Naive thymus-derived CD4-positive, alpha-beta T cell (primary cell): ENCODE measurements around the gene ANKRD23. TPM values are rescaled to one million over a fixed set of nuclear protein-coding genes. Genes with fewer than 3 reads are reported as not detected.
A peak's percentile ranks its signal among the peaks of the same experiment; 100 is the strongest.
"Not testable (repeated sequence)": the region's sequence is repeated elsewhere in the genome, so short reads cannot be mapped to it uniquely, and the experiment has no call there.

ENCODE experiments used
- ATAC-seq: fragments of 150-1000 bp; cut with Tn5 transposase; 2 replicates; pipeline ENCODE4 v1.10.0; 2021; ENCODE audit warnings: mild to moderate bottlenecking, moderate library complexity
- CTCF ChIA-PET: fragments of 350-600 bp; sonication (Branson Sonifier 250); formaldehyde crosslinking; loops from one replicate; lab custom pipeline; 2021; ENCODE audit warnings: antibody characterized with exemption; lab: Charles Lee
- POLR2A ChIA-PET: fragments of 350-600 bp; sonication (Branson Sonifier 250); formaldehyde crosslinking; loops from one replicate; lab custom pipeline; 2021; ENCODE audit warnings: antibody characterized with exemption, inconsistent platforms; lab: Charles Lee
- DNase-seq, 9 donors: peaks; one replicate each; pipeline versions ENCODE4 v3.0.0 to v3.0.0-alpha.2; 2020 to 2022; ENCODE audit warnings: mixed read lengths in 1 of 9
- H3K27ac ChIP-seq: one replicate; pipeline ENCODE4 v1.7.0; 2013; ENCODE audit warnings: mild to moderate bottlenecking, low read depth, low read length, moderate library complexity
- H3K27me3 ChIP-seq, 2 donors: one replicate each; pipeline ENCODE4 v1.7.0; 2013; ENCODE audit warnings: low read length in 2 of 2, mild to moderate bottlenecking in 2 of 2, moderate library complexity in 2 of 2; ENCODE audit not compliant: control insufficient read depth in 2 of 2, insufficient read depth in 2 of 2
- H3K36me3 ChIP-seq, 3 experiments: 1 replicate in 2 of 3; 2 replicates in 1 of 3; pipeline ENCODE4 v1.7.0; 2013; ENCODE audit warnings: low read length in 3 of 3, mild to moderate bottlenecking in 3 of 3, moderate library complexity in 1 of 3; ENCODE audit not compliant: insufficient read depth in 3 of 3, control insufficient read depth in 2 of 3
- H3K4me1 ChIP-seq, 2 donors: one replicate each; pipeline ENCODE4 v1.7.0; 2013; ENCODE audit warnings: low read length in 2 of 2, mild to moderate bottlenecking in 2 of 2, moderate library complexity in 1 of 2; ENCODE audit not compliant: control insufficient read depth in 2 of 2, insufficient read depth in 2 of 2
- H3K4me3 ChIP-seq: 2 replicates; pipeline ENCODE4 v1.7.0; 2013; ENCODE audit warnings: mild to moderate bottlenecking, low read length
- H3K9me3 ChIP-seq, 3 experiments: 1 replicate in 2 of 3; 2 replicates in 1 of 3; pipeline ENCODE4 v1.7.0; 2013; ENCODE audit warnings: low read length in 3 of 3; ENCODE audit not compliant: control insufficient read depth in 2 of 3
- H3K27ac Mint-ChIP-seq, 9 donors: one replicate each; pipeline ENCODE4 v1.8.0; 2020 to 2022; ENCODE audit warnings: mixed read lengths in 9 of 9, mild to moderate bottlenecking in 8 of 9, moderate library complexity in 5 of 9, inconsistent platforms in 2 of 9
- H3K27me3 Mint-ChIP-seq, 5 donors: one replicate each; pipeline ENCODE4 v1.8.0; 2021 to 2022; ENCODE audit warnings: mixed read lengths in 5 of 5, mild to moderate bottlenecking in 1 of 5
- H3K36me3 Mint-ChIP-seq, 5 donors: one replicate each; pipeline ENCODE4 v1.8.0; 2020 to 2022; ENCODE audit warnings: mixed read lengths in 5 of 5, mild to moderate bottlenecking in 3 of 5, inconsistent platforms in 1 of 5
- H3K4me1 Mint-ChIP-seq, 7 donors: one replicate each; pipeline ENCODE4 v1.8.0; 2020 to 2022; ENCODE audit warnings: mixed read lengths in 7 of 7, mild to moderate bottlenecking in 3 of 7, inconsistent platforms in 1 of 7
- H3K4me3 Mint-ChIP-seq, 10 donors: one replicate each; pipeline ENCODE4 v1.8.0; 2020 to 2022; ENCODE audit warnings: mild to moderate bottlenecking in 10 of 10, mixed read lengths in 10 of 10, moderate library complexity in 6 of 10, inconsistent platforms in 2 of 10
- H3K9me3 Mint-ChIP-seq, 11 donors: one replicate each; pipeline ENCODE4 v1.8.0; 2020 to 2022; ENCODE audit warnings: mixed read lengths in 11 of 11, mild to moderate bottlenecking in 4 of 11, inconsistent platforms in 1 of 11, moderate library complexity in 1 of 11
- intact Hi-C, 2 donors: fragments of 100-400 bp; cut with micrococcal nuclease; formaldehyde crosslinking; loops; one replicate each; pipeline ENCODE4 v1.15.1; 2023
- polyA plus RNA-seq, 2 donors: library from polyadenylated mRNA; unstranded; fragments of 300-500 nt; fragmentation: Illumina TruSeq; gene quantifications; one replicate each; pipeline ENCODE4 v1.2.3, GENCODE V29; 2021
- total RNA-seq, 6 experiments: library from RNA in 5 of 6; stranded (reverse) in 5 of 6; gene quantifications; 1 replicate in 5 of 6; 2 replicates in 1 of 6; pipeline ENCODE4 v1.2.3 and lab custom pipeline; 2021 to 2026

ANKRD23 gene
- total and polyA plus RNA-seq, 7 experiments from 2014 or later = 0.64 to 19.8 (median 11.7) TPM

- ChIA-PET CTCF (interaction anchor here (1.2 kb wide), 1 partner anchor 8 kb away, joined by 6 read pairs; the partner anchor contains the start of gene ANKRD39), POLR2A (interaction anchor here (1.4 to 15.0 kb wide), 2 partner anchors 32 to 83 kb away, joined by 4 to 288 read pairs; no protein-coding TSS in a partner anchor)
- intact Hi-C loops = no loop called here
- Mint-ChIP-seq H3K9me3 (no peaks in the 10 kb centered on the region), H3K4me1 (peaks cover 23 to 38% (median 31%) of the 10 kb centered on the region in 7 donors), H3K27ac (peak overlapping the region in 3 of 9 donors; percentile 82 to 92 (median 89)), H3K36me3 (peaks cover 0 to 21% (median 6%) of the 10 kb centered on the region in 5 donors), H3K4me3 (peak overlapping the region in 2 of 10 donors; percentile 66 to 95), H3K27me3 (peaks cover 0 to 5% (median 0%) of the 10 kb centered on the region in 5 donors)
- Histone ChIP-seq H3K4me3 (no peak overlapping the region), H3K9me3 (no peaks in the 10 kb centered on the region), H3K36me3 (peaks cover 0 to 58% (median 7%) of the 10 kb centered on the region in 3 experiments), H3K27me3 (no peaks in the 10 kb centered on the region), H3K27ac (peak overlapping the region; percentile 84), H3K4me1 (peaks cover 24 to 28% of the 10 kb centered on the region in 2 donors)
- no peak for ATAC-seq
- DNase-seq = no peak
Measured at GRCh38 chr2:96866149-96866548, 22.3 kb upstream of the ANKRD23 start.

GRCh38 chr2:96865654-96866053, 21.8 kb upstream of the ANKRD23 start:
- peaks cover 20 to 33% (median 27%) of the 10 kb centered on the region in 7 donors for H3K4me1 Mint-ChIP-seq
- Histone ChIP-seq H3K4me1 (peaks cover 21 to 23% of the 10 kb centered on the region in 2 donors), H3K27me3 (no peaks in the 10 kb centered on the region), H3K9me3 (no peaks in the 10 kb centered on the region), H3K36me3 (peaks cover 0 to 63% (median 7%) of the 10 kb centered on the region in 3 experiments), H3K27ac (no peak overlapping the region), H3K4me3 (no peak overlapping the region)
- peak overlapping the region in 5 of 9 donors; percentile 16 to 84 (median 48) for H3K27ac Mint-ChIP-seq
- H3K4me3 Mint-ChIP-seq = peak overlapping the region in 4 of 10 donors; percentile 21 to 66 (median 50)
- H3K9me3 Mint-ChIP-seq = no peaks in the 10 kb centered on the region
- ATAC-seq (no peak), DNase-seq (no peak)
- peaks cover 0 to 21% (median 6%) of the 10 kb centered on the region in 5 donors for H3K36me3 Mint-ChIP-seq
- POLR2A ChIA-PET = interaction anchor here (15.0 kb wide), 1 partner anchor 83 kb away, joined by 288 read pairs; no protein-coding TSS in a partner anchor
- peaks cover 0 to 2% (median 0%) of the 10 kb centered on the region in 5 donors for H3K27me3 Mint-ChIP-seq
- CTCF ChIA-PET = interaction anchor here (0.7 to 1.9 kb wide), 3 partner anchors 50 to 94 kb away, joined by 3 to 11 read pairs (median 4); no protein-coding TSS in a partner anchor
- intact Hi-C loops = no loop called here

- Histone ChIP-seq H3K27me3 (no peaks in the 10 kb centered on the region), H3K36me3 (peaks cover 0 to 70% (median 7%) of the 10 kb centered on the region in 3 experiments), H3K4me3 (no peak overlapping the region), H3K27ac (no peak overlapping the region), H3K4me1 (peaks cover 19 to 20% of the 10 kb centered on the region in 2 donors), H3K9me3 (no peaks in the 10 kb centered on the region)
- H3K36me3 Mint-ChIP-seq = peaks cover 4 to 23% (median 9%) of the 10 kb centered on the region in 5 donors
- no peaks in the 10 kb centered on the region for H3K27me3 Mint-ChIP-seq
- no peak overlapping the region for H3K27ac Mint-ChIP-seq
- ChIA-PET POLR2A (interaction anchor here (1.1 to 15.0 kb wide), 2 partner anchors 62 to 84 kb away, joined by 3 to 288 read pairs; no protein-coding TSS in a partner anchor), CTCF (interaction anchor here (0.7 to 1.9 kb wide), 4 partner anchors 27 to 95 kb away, joined by 3 to 11 read pairs (median 4); no protein-coding TSS in a partner anchor)
- H3K4me3 Mint-ChIP-seq = no peak overlapping the region
- no peak for DNase-seq
- intact Hi-C loops = no loop called here
- no peak for ATAC-seq
- H3K9me3 Mint-ChIP-seq = no peaks in the 10 kb centered on the region
- H3K4me1 Mint-ChIP-seq = peaks cover 23 to 41% (median 33%) of the 10 kb centered on the region in 7 donors
Measured at GRCh38 chr2:96864343-96865091, 20.7 kb upstream of the ANKRD23 start.

- Histone ChIP-seq H3K4me3 (no peak overlapping the region), H3K27ac (no peak overlapping the region), H3K27me3 (no peaks in the 10 kb centered on the region), H3K9me3 (no peaks in the 10 kb centered on the region), H3K4me1 (peaks cover 20 to 25% of the 10 kb centered on the region in 2 donors), H3K36me3 (peaks cover 0 to 70% (median 7%) of the 10 kb centered on the region in 3 experiments)
- Mint-ChIP-seq H3K4me3 (no peak overlapping the region), H3K27me3 (no peaks in the 10 kb centered on the region), H3K4me1 (peaks cover 26 to 47% (median 40%) of the 10 kb centered on the region in 7 donors), H3K27ac (peak overlapping the region in 3 of 9 donors; percentile 5 to 50 (median 47)), H3K36me3 (peaks cover 4 to 23% (median 9%) of the 10 kb centered on the region in 5 donors), H3K9me3 (peaks cover 0 to 2% (median 0%) of the 10 kb centered on the region in 11 donors)
- intact Hi-C loops = no loop called here
- DNase-seq (no peak), ATAC-seq (no peak)
- ChIA-PET POLR2A (interaction anchor here (0.6 to 15.0 kb wide), 3 partner anchors 9 to 85 kb away, joined by 3 to 288 read pairs (median 3); no protein-coding TSS in a partner anchor), CTCF (interaction anchor here (1.2 to 1.9 kb wide), 4 partner anchors 28 to 98 kb away, joined by 3 to 11 read pairs (median 4); no protein-coding TSS in a partner anchor)
Measured at GRCh38 chr2:96863575-96864342, 19.9 kb upstream of the ANKRD23 start.

- ATAC-seq, H3K9me3 ChIP-seq, H3K27ac ChIP-seq, intact Hi-C loops, H3K27me3 ChIP-seq, H3K27me3 Mint-ChIP-seq, H3K9me3 Mint-ChIP-seq, H3K4me3 ChIP-seq, H3K4me3 Mint-ChIP-seq, DNase-seq: not testable (repeated sequence)
- peaks cover 25 to 46% (median 41%) of the 10 kb centered on the region in 7 donors for H3K4me1 Mint-ChIP-seq
- peaks cover 0 to 70% (median 7%) of the 10 kb centered on the region in 3 experiments for H3K36me3 ChIP-seq
- CTCF ChIA-PET = interaction anchor here (1.2 kb wide), 1 partner anchor 98 kb away, joined by 3 read pairs; no protein-coding TSS in a partner anchor
- POLR2A ChIA-PET = interaction anchor here (0.6 to 15.0 kb wide), 2 partner anchors 10 to 86 kb away, joined by 3 to 288 read pairs; no protein-coding TSS in a partner anchor
- H3K36me3 Mint-ChIP-seq = peaks cover 4 to 23% (median 9%) of the 10 kb centered on the region in 5 donors
- H3K4me1 ChIP-seq = peaks cover 19 to 26% of the 10 kb centered on the region in 2 donors
- H3K27ac Mint-ChIP-seq = peak overlapping the region in 5 of 9 donors; percentile 5 to 71 (median 50)
Measured at GRCh38 chr2:96863056-96863455, 19.2 kb upstream of the ANKRD23 start.
